Measurements from ENCODE around the gene ADCY5.

DNA sequence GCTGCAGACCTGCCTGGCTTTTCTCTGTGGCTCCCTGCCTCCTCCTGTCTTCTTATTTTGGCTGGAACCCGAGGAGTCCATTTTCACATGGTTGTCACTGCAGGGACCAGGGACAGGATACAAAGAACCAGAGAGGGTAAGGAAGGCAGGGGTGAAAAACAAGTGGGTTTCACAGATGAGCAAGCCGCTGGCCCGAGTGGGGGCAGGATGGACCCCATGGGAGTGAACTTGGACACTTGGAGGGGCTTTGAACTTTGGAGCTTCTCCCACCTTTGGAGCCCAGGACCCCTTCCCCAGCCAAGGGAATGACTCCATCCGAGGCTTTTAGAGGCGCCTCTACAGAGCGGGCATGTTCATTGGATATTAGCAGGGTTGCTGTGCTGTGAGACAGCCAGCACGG lies 26.9 kb upstream of the ADCY5 start:
- TF ChIP-seq SP1 (IDR thresholded peaks at IDR 0.05), result no peak
- TF ChIP-seq, protein P1, sequence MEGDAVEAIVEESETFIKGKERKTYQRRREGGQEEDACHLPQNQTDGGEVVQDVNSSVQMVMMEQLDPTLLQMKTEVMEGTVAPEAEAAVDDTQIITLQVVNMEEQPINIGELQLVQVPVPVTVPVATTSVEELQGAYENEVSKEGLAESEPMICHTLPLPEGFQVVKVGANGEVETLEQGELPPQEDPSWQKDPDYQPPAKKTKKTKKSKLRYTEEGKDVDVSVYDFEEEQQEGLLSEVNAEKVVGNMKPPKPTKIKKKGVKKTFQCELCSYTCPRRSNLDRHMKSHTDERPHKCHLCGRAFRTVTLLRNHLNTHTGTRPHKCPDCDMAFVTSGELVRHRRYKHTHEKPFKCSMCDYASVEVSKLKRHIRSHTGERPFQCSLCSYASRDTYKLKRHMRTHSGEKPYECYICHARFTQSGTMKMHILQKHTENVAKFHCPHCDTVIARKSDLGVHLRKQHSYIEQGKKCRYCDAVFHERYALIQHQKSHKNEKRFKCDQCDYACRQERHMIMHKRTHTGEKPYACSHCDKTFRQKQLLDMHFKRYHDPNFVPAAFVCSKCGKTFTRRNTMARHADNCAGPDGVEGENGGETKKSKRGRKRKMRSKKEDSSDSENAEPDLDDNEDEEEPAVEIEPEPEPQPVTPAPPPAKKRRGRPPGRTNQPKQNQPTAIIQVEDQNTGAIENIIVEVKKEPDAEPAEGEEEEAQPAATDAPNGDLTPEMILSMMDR (IDR thresholded peaks at IDR 0.05; ENCODE audit: low read depth, low read length, missing input control), result no peak
- TF ChIP-seq, protein P2, sequence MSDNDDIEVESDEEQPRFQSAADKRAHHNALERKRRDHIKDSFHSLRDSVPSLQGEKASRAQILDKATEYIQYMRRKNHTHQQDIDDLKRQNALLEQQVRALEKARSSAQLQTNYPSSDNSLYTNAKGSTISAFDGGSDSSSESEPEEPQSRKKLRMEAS (IDR thresholded peaks at IDR 0.05), result no peak
- no peak for TF ChIP-seq EGR1 (IDR thresholded peaks at IDR 0.05; ENCODE audit: low read depth in 2 of 2)
- no peak for TF ChIP-seq REST (IDR thresholded peaks at IDR 0.05)
- TF ChIP-seq ATF3 (IDR thresholded peaks at IDR 0.05), result no peak
- no peak for TF ChIP-seq YY1 (IDR thresholded peaks at IDR 0.05)
- no peak for TF ChIP-seq TAF1 (conservative IDR thresholded peaks at IDR 0.05)
- TF ChIP-seq NR2F2 (IDR thresholded peaks at IDR 0.05), result no peak
- no peak for TF ChIP-seq GABPA (IDR thresholded peaks at IDR 0.05 in 1 of 2, conservative IDR thresholded peaks at IDR 0.05 in 1 of 2)

All from liver (tissue), 3 donors.